Transverse colon (tissue), 4 donors: Measurements from ENCODE around the gene RPL10.

Experiments
- CTCF ChIP-seq, 5 experiments: fragments of 200-600 bp in 3 of 5; fragments of 450-650 bp in 2 of 5; sonication (generic) in 3 of 5; IDR thresholded peaks; 1 replicate in 2 of 5; 2 replicates in 3 of 5; pipeline ENCODE4 v1.5.1; 2016 to 2017; ENCODE audit warnings: antibody characterized with exemption in 5 of 5, inconsistent platforms in 3 of 5, mild to moderate bottlenecking in 2 of 5, moderate library complexity in 1 of 5
- EP300 ChIP-seq: sonication (generic); formaldehyde crosslinking; IDR thresholded peaks from one replicate; pipeline ENCODE4 v1.6.1; 2017; ENCODE audit warnings: antibody characterized with exemption, low read depth
- POLR2A ChIP-seq: fragments of 450-650 bp; IDR thresholded peaks from one replicate; pipeline ENCODE4 v1.6.1; 2016; ENCODE audit warnings: antibody characterized with exemption, mild to moderate bottlenecking, moderate library complexity
- POLR2AphosphoS5 ChIP-seq, 3 donors: sonication (generic); formaldehyde crosslinking; IDR thresholded peaks; one replicate each; pipeline ENCODE4 v1.6.1; 2016; ENCODE audit warnings: antibody characterized with exemption in 3 of 3

GRCh38 chrX:154434394-154435168 is 36.4 kb downstream of the RPL10 start:
- no peak for TF ChIP-seq CTCF (IDR thresholded peaks at IDR 0.05)
- no peak for TF ChIP-seq POLR2A
- TF ChIP-seq POLR2AphosphoS5 (IDR thresholded peaks at IDR 0.05), result no peak
- no peak for TF ChIP-seq EP300
